ENCODE measurements around the gene UBASH3B.

DNA sequence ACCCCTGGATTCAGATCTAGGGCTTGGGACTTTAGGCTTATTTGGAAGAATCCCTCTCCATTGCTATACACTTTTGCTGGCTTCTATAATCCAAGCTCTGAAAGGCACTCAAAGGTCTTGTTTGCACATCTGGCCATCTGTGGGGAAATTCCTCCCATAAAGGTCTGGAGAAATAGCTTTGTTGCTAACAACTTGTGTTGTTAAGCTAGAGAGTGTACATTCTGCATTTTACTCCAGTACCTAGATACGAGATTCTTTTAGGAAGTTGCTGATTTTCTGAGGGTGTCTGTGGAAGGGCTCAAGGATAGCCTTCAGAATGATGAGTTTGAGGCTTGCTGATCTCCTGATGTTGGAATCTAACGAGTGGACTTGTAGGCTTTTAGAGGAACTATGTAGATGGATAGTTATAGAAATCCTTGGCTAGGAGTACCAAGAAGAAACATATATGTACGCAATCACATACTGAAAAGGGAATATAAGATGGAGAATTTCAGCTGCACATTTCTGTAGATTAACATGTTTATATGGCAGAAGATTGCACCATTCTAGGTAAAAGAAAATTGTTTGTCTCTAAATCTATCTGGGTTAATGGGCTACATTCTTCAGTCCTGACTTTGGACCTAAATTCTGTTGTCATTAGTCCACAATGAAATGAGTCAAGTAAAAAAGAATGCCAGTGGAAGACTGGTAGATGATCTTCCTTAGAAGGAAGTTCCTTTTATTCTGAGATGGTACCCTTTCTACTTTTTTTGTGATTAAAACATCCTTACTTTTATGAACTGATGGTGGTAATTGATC, 51.0 kb downstream of the UBASH3B start:
- TF ChIP-seq ZNF232 (CRISPR knock-in tag; IDR thresholded peaks at IDR 0.05; ENCODE audit: borderline replicate concordance) (no peak), POLR2A (IDR thresholded peaks at IDR 0.05; ENCODE audit: insufficient read depth in 1 of 2, low read depth in 2 of 2, low read length in 2 of 2) (no peak), ZNF496 (CRISPR knock-in tag; IDR thresholded peaks at IDR 0.05; ENCODE audit: insufficient replicate concordance) (no peak)

All from HepG2 (cell line).